K562 (cell line): ENCODE measurements around the gene RUNX1. TPM values are rescaled to one million over a fixed set of nuclear protein-coding genes. Genes with fewer than 3 reads are reported as not detected.
A peak's percentile ranks its signal among the peaks of the same experiment; 100 is the strongest.

Experiments used
- ATAC-seq: fragments of 200-7000 bp; cut with Tn5 transposase; 3 replicates; pipeline ENCODE4 v1.9.1; 2020; ENCODE audit warnings: moderate library complexity
- BruUV-seq: library from RNA; stranded (reverse); fragments of 400-500 nt; replicated peaks from 2 replicates; lab custom pipeline; 2021; lab: Mats Ljungman, UMichigan
- CTCF ChIA-PET: fragments of 300-600 bp; formaldehyde crosslinking; extraction: SDS; loops from one replicate; lab custom pipeline; 2021; ENCODE audit warnings: low intra/inter-chr PET ratio; lab: Yijun Ruan, JAX
- POLR2A ChIA-PET: fragments of 300-600, 350-650 bp; sonication (Branson Sonifier 250); formaldehyde crosslinking; extraction: SDS; loops from one replicate; lab custom pipeline; 2021; ENCODE audit warnings: antibody characterized with exemption, inconsistent platforms; lab: Yijun Ruan, JAX
- DNase-seq, 4 experiments: peaks; one replicate each; pipeline versions ENCODE4 v3.0.0 to v3.0.0-alpha.2; 2011 to 2018; ENCODE audit warnings: low spot score in 3 of 4, mixed read lengths in 3 of 4; ENCODE audit errors: extremely low read depth in 1 of 4
- FAIRE-seq: peaks from 2 replicates; lab custom pipeline; 2011; peaks lifted over from hg19 to GRCh38; lab: Jason Lieb, UNC
- H2AFZ ChIP-seq: 2 replicates; pipeline ENCODE4 v1.6.0; 2011; ENCODE audit warnings: low read depth, low read length, control low read depth, inconsistent platforms
- H3K27ac ChIP-seq: fragments of 200-600 bp; 3 replicates; pipeline ENCODE4 v1.8.0; 2011; ENCODE audit warnings: low read depth, mild to moderate bottlenecking, control low read depth, inconsistent platforms, low read length, moderate library complexity, mixed read lengths; ENCODE audit errors: extremely low read depth
- H3K27me3 ChIP-seq, 2 experiments: fragments of 300-600 bp in 1 of 2; 2 replicates in 1 of 2; 3 replicates in 1 of 2; pipeline versions ENCODE4 v1.6.0 to v1.8.0; 2011; ENCODE audit warnings: inconsistent platforms in 2 of 2, low read length in 2 of 2, mild to moderate bottlenecking in 1 of 2, mixed read lengths in 1 of 2, moderate library complexity in 1 of 2; ENCODE audit not compliant: control insufficient read depth in 2 of 2, insufficient read depth in 2 of 2
- H3K36me3 ChIP-seq: fragments of 300-600 bp; 3 replicates; pipeline ENCODE4 v1.8.0; 2011; ENCODE audit warnings: mild to moderate bottlenecking, low read length, inconsistent platforms; ENCODE audit not compliant: control insufficient read depth, insufficient read depth
- H3K4me1 ChIP-seq, 2 experiments: fragments of 200-600 bp in 1 of 2; replicated peaks in 1 of 2; 2 replicates in 1 of 2; 3 replicates in 1 of 2; pipeline versions ENCODE4 v1.5.1 to v1.8.0; 2011; ENCODE audit warnings: inconsistent platforms in 2 of 2, low read length in 2 of 2, mild to moderate bottlenecking in 1 of 2, mixed read lengths in 1 of 2, moderate library complexity in 1 of 2; ENCODE audit not compliant: control insufficient read depth in 2 of 2, insufficient read depth in 2 of 2
- H3K4me2 ChIP-seq: 2 replicates; pipeline ENCODE4 v1.6.1; 2011; ENCODE audit warnings: low read length, control low read depth, inconsistent platforms, mixed read lengths; ENCODE audit not compliant: insufficient read depth
- H3K4me3 ChIP-seq: fragments of 200-600 bp; sonication (generic), shearing (Covaris generic); 2 replicates; pipeline ENCODE4 v1.5.1; 2016; ENCODE audit warnings: control low read depth, inconsistent platforms
- H3K79me2 ChIP-seq: fragments of 200-600 bp; 3 replicates; pipeline ENCODE4 v1.8.0; 2011; ENCODE audit warnings: low read length, inconsistent platforms; ENCODE audit not compliant: control insufficient read depth, insufficient read depth
- H3K9ac ChIP-seq, 2 experiments: 2 replicates each; pipeline versions ENCODE4 v1.6.0 to v1.6.1; 2011; ENCODE audit warnings: low read depth in 2 of 2, low read length in 2 of 2, control low read depth in 1 of 2, inconsistent platforms in 1 of 2, mild to moderate bottlenecking in 1 of 2, mixed read lengths in 1 of 2; ENCODE audit not compliant: insufficient read depth in 1 of 2
- H3K9me1 ChIP-seq: one replicate; pipeline ENCODE4 v1.6.0; 2011; ENCODE audit warnings: inconsistent platforms, mild to moderate bottlenecking, low read length, moderate library complexity; ENCODE audit not compliant: control insufficient read depth, insufficient read depth
- H3K9me3 ChIP-seq: replicated peaks from 2 replicates; pipeline ENCODE4 v1.5.1; 2011; ENCODE audit warnings: low read depth, low read length, inconsistent platforms; ENCODE audit not compliant: control insufficient read depth, insufficient read depth
- H4K20me1 ChIP-seq: replicated peaks from 2 replicates; pipeline ENCODE4 v1.6.1; 2011; ENCODE audit warnings: low read length, inconsistent platforms, mixed read lengths; ENCODE audit not compliant: control insufficient read depth, insufficient read depth
- C11orf30 ChIP-seq: fragments of 450-650 bp; IDR thresholded peaks from 2 replicates; pipeline ENCODE4 v1.6.1; 2016; ENCODE audit warnings: low read depth, mild to moderate bottlenecking
- CTBP1 ChIP-seq: fragments of 450-650 bp; IDR thresholded peaks from 2 replicates; pipeline ENCODE4 v1.6.1; 2016; ENCODE audit warnings: borderline replicate concordance
- KHSRP ChIP-seq: fragments of 450-650 bp; IDR thresholded peaks from 2 replicates; pipeline ENCODE4 v1.6.1; 2017
- RNF2 ChIP-seq: sonication (generic); IDR thresholded peaks from 2 replicates; pipeline ENCODE4 v1.6.1; 2016
- ZNF354B ChIP-seq: fragments of 250-450 bp; sonication (Bioruptor Pico); IDR thresholded peaks from 2 replicates; pipeline ENCODE4 v1.4.0; 2020
- WGBS: fragments of 100-300 bp; shearing (Covaris generic); methylation state at CpG from one replicate; pipeline ENCODE4 v1.1.6; 2016; ENCODE audit warnings: low coverage, mixed read lengths; ENCODE audit not compliant: insufficient coverage; ENCODE audit errors: missing lambda C conversion rate; 5-methylcytosine and 5-hydroxymethylcytosine counted together
- in situ Hi-C: fragments of 300-500 bp; cut with MboI; formaldehyde crosslinking; loops from 4 replicates; pipeline ENCODE4 v1.15.0; 2018; ENCODE audit warnings: inconsistent platforms, mixed read lengths
- intact Hi-C: fragments of 100-400 bp; cut with micrococcal nuclease; formaldehyde crosslinking; loops from 2 replicates; pipeline ENCODE4 v1.14.2; 2022
- polyA plus RNA-seq, 8 experiments: library from polyadenylated mRNA; depleted of rRNA in 4 of 8; stranded (reverse) in 5 of 8; unstranded in 3 of 8; fragments of >200 nt; fragmentation: Nextera tagmentation in 2 of 8; fragmentation: Illumina TruSeq in 1 of 8; extraction: Ambion mirVana in 2 of 8; extraction: Trizol in 1 of 8; gene quantifications; 2 replicates each; pipeline versions ENCODE4 v1.2.1 to v1.2.3, GENCODE V29; 2011 to 2014; ENCODE audit warnings: inconsistent platforms in 1 of 8, missing spikeins in 1 of 8
- total RNA-seq, 7 experiments: library from RNA; depleted of rRNA in 6 of 7; stranded (reverse); fragments of >200 nt in 6 of 7; fragmentation: Illumina TruSeq in 2 of 7; extraction: Trizol in 2 of 7; gene quantifications; 2 replicates each; pipeline versions ENCODE4 v1.2.1 to v1.2.3, GENCODE V29; 2011 to 2021; ENCODE audit warnings: low replicate concordance in 1 of 7
- TF ChIP-seq, protein P1 (sequence below): fragments of 250-450 bp; sonication (Bioruptor Pico); IDR thresholded peaks from 2 replicates; pipeline ENCODE4 v1.5.0; 2020; ENCODE audit warnings: mild to moderate bottlenecking
- TF ChIP-seq, protein P2 (sequence below): IDR thresholded peaks from 2 replicates; pipeline ENCODE4 v1.6.1; 2011; ENCODE audit warnings: borderline replicate concordance, low read depth, mild to moderate bottlenecking, moderate library complexity, low read length; ENCODE audit not compliant: insufficient read depth, poor library complexity, severe bottlenecking

The RUNX1 gene
- total and polyA plus RNA-seq, 9 of the 15 experiments (the other 6 are each of a cell fraction or from before 2014, with no cell fraction given): 2.2 to 68.6 (median 17.8) TPM

DNA sequence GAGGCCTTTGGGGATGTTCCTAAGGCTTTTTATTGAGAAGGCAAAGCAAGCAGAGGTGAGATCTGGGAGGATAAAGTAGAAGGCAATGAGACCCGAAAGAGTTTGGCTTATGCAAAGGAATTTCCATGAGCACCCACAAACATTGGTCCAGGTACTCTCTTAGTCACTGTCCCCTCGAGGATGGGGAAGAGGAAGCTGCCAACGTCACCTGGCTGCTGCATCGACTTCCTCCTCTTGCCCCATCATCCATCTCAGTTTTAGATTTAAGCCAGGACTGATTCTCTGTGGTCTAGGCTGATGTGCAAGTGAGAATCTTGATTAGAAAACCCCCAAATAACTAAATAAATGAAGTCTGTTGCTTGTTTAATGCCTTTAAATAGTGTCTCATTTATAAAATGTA lies 28.7 kb downstream of the RUNX1 start:
- H2AFZ ChIP-seq: no peak overlapping the region
- H3K4me1 ChIP-seq: peaks cover 8 to 28% of the 10 kb centered on the region in 2 experiments
- no peak for FAIRE-seq
- TF ChIP-seq, protein P1, sequence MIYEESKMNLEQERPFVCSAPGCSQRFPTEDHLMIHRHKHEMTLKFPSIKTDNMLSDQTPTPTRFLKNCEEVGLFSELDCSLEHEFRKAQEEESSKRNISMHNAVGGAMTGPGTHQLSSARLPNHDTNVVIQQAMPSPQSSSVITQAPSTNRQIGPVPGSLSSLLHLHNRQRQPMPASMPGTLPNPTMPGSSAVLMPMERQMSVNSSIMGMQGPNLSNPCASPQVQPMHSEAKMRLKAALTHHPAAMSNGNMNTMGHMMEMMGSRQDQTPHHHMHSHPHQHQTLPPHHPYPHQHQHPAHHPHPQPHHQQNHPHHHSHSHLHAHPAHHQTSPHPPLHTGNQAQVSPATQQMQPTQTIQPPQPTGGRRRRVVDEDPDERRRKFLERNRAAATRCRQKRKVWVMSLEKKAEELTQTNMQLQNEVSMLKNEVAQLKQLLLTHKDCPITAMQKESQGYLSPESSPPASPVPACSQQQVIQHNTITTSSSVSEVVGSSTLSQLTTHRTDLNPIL: no peak
- TF ChIP-seq CTBP1: peak; percentile 54; the same call in 1 of the 2 replicates
- TF ChIP-seq, all 486 proteins: peak for 1
- Histone ChIP-seq H3K4me3 (no peak overlapping the region), H4K20me1 (no peaks in the 10 kb centered on the region), H3K79me2 (peaks cover 12% of the 10 kb centered on the region), H3K9me1 (no peaks in the 10 kb centered on the region), H3K9me3 (no peaks in the 10 kb centered on the region), H3K36me3 (no peaks in the 10 kb centered on the region), H3K27me3 (no peaks in the 10 kb centered on the region; a peak in 1 of 5 replicates), H3K4me2 (no peak overlapping the region), H3K9ac (no peak overlapping the region), H3K27ac (no peak overlapping the region)
- intact Hi-C loops: no loop called here
- no TSS peak for BruUV-seq
- WGBS: 42% methylated on average over 4 of the region's 4 CpGs
- DNase-seq (no peak), ATAC-seq (no peak)
- in situ Hi-C loops: no loop called here
- CTCF ChIA-PET: no interaction called here
- POLR2A ChIA-PET: interaction anchor here (2.1 kb wide), 1 partner anchor 9 kb away, joined by 5 read pairs; no protein-coding TSS in a partner anchor

DNA sequence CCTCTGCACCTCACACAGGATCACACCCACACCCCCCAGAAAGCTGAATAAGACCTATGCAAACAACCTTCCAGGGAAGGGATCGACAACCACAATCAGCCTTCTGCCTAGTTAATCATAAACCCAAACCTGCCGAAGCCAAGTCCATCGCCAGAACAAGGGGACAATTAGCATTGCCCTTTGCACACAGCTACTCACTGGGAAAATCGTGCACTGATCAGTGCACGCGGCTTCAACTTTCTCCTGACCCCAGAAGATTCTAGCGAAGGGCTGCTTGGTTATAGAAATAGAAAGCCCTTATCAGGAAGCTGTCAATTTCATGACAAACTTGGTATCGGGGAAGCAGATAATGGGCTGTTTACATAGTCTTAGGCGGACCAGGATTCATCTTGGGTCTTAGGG lies 29.5 kb downstream of the RUNX1 start:
- CTCF ChIA-PET: no interaction called here
- Histone ChIP-seq H3K27me3 (no peaks in the 10 kb centered on the region; a peak in 1 of 5 replicates), H3K36me3 (no peaks in the 10 kb centered on the region), H3K9me1 (no peaks in the 10 kb centered on the region), H3K27ac (no peak overlapping the region), H3K4me1 (peaks cover 6 to 25% of the 10 kb centered on the region in 2 experiments), H4K20me1 (no peaks in the 10 kb centered on the region), H3K79me2 (peaks cover 4% of the 10 kb centered on the region; the same call in 1 of the 3 replicates), H2AFZ (0 out of 2 replicates have a peak overlapping the region, but pooled peaks have one; percentile 50), H3K4me3 (no peak overlapping the region), H3K9ac (no peak overlapping the region; a peak in 1 of 4 replicates), H3K9me3 (no peaks in the 10 kb centered on the region), H3K4me2 (no peak overlapping the region)
- intact Hi-C loops: no loop called here
- no peak for DNase-seq
- WGBS: 13% methylated on average over 9 of the region's 9 CpGs
- POLR2A ChIA-PET: no interaction called here
- in situ Hi-C loops: no loop called here
- ATAC-seq: no peak
- FAIRE-seq: peak; percentile 65
- BruUV-seq: no TSS peak
- TF ChIP-seq, protein P2, sequence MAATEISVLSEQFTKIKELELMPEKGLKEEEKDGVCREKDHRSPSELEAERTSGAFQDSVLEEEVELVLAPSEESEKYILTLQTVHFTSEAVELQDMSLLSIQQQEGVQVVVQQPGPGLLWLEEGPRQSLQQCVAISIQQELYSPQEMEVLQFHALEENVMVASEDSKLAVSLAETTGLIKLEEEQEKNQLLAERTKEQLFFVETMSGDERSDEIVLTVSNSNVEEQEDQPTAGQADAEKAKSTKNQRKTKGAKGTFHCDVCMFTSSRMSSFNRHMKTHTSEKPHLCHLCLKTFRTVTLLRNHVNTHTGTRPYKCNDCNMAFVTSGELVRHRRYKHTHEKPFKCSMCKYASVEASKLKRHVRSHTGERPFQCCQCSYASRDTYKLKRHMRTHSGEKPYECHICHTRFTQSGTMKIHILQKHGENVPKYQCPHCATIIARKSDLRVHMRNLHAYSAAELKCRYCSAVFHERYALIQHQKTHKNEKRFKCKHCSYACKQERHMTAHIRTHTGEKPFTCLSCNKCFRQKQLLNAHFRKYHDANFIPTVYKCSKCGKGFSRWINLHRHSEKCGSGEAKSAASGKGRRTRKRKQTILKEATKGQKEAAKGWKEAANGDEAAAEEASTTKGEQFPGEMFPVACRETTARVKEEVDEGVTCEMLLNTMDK: no peak
- TF ChIP-seq ZNF354B (CRISPR knock-in tag) (no peak), RNF2 (no peak), C11orf30 (no peak), KHSRP (no peak)
